Testis (tissue), 2 donors: ENCODE results near the gene SDK1.

Experiments
- CTCF ChIP-seq, 3 experiments: fragments of 450-650 bp in 2 of 3; fragments of 200-600 bp in 1 of 3; sonication (generic) in 1 of 3; IDR thresholded peaks; one replicate each; pipeline ENCODE4 v1.5.1; 2016 to 2019; ENCODE audit warnings: antibody characterized with exemption in 3 of 3, mild to moderate bottlenecking in 2 of 3, moderate library complexity in 1 of 3
- POLR2A ChIP-seq: fragments of 450-650 bp; IDR thresholded peaks from one replicate; pipeline ENCODE4 v1.6.1; 2017; ENCODE audit warnings: antibody characterized with exemption, mild to moderate bottlenecking, moderate library complexity

DNA sequence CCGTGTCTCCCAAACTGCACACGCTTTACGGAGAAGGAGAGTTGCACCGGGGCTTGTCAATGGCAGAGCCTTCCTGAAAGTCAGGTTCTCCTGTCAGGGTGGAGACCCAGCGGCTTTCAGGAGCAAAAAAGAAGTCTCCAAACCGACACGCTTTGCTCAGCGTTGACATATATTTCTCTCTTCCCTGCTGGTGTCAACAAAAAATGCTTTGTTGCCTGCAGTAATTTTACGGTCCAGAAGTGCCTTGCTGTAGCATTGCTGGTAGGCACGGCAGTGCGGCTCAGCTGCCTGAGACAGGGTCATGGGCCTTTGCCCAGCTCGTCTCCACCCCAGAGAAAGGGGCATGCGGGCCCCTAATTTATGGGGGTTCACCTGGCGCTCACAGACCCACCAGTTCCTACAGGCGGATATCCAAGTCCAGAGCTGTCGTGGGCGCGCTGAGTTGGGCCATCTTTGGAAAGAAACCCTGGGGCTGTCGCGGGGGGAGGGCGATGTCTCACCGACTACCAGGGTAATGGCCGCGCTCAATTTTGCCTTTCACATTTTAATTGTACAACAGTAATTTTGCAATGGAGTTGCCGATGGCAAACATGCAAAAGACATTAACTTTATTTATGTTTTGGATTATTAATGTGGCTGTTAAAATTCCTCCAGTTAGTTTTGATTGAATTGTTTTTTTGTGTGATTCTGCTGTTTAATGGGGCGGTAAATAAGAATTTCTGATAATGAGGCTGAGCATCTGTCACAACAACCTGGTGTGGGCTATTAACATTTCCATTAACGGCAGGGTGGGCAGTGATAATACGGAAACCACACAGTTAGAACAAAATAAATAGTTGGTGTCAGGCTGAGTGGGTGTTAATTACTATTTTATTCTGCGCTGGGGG, 902.8 kb downstream of the SDK1 start:
- TF ChIP-seq CTCF (IDR thresholded peaks at IDR 0.05), result no peak
- no peak for TF ChIP-seq POLR2A
